ENCODE data around the gene EEFSEC. TPM values are rescaled to one million over a fixed set of nuclear protein-coding genes. Genes with fewer than 3 reads are reported as not detected.

EEFSEC gene
- total RNA-seq, 1 donor from 2014 or later = 7.1 TPM

DNA sequence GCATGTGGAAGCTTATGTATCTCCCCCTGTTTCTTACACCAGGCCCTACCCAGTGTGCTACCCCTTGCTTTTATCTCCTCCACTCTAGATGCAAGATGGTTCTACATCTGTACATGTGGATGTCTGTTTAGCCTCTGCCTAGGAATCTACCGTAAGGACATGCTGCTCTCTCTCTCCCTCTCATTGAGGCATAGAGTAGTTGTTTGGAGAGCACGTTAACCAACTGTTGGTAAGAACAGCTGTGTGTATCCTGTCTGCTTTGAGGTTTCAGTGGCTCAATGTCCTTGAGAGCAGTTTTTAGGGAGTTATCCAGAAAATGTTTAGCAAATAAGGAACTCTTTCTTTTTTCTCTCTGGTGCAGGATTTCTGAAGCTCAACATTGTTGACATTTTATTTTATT lies 160.7 kb downstream of the EEFSEC start:
- H3K27ac Mint-ChIP-seq (ENCODE audit: unreplicated experiment) = no peak overlapping the region
- no peak for TF ChIP-seq CTCF (IDR thresholded peaks at IDR 0.05; ENCODE audit: unreplicated experiment)
- H3K27me3 Mint-ChIP-seq (ENCODE audit: unreplicated experiment) = peaks cover 3% of the 10 kb centered on the region
- no peaks in the 10 kb centered on the region for H3K36me3 Mint-ChIP-seq (ENCODE audit: low read depth, unreplicated experiment)
- DNase-seq (ENCODE audit: low spot score) = no peak
- peaks cover 4% of the 10 kb centered on the region for H3K4me1 Mint-ChIP-seq (ENCODE audit: unreplicated experiment)
- no peak overlapping the region for H3K4me3 Mint-ChIP-seq (ENCODE audit: unreplicated experiment)
- no peaks in the 10 kb centered on the region for H3K9me3 Mint-ChIP-seq (ENCODE audit: unreplicated experiment)

GRCh38 chr3:128315313-128315712 lies 162.0 kb downstream of the EEFSEC start:
- Mint-ChIP-seq H3K9me3 (ENCODE audit: unreplicated experiment) (no peaks in the 10 kb centered on the region), H3K27ac (ENCODE audit: unreplicated experiment) (no peak overlapping the region), H3K27me3 (ENCODE audit: unreplicated experiment) (peaks cover 2% of the 10 kb centered on the region), H3K36me3 (ENCODE audit: low read depth, unreplicated experiment) (no peaks in the 10 kb centered on the region), H3K4me1 (ENCODE audit: unreplicated experiment) (peaks cover 4% of the 10 kb centered on the region), H3K4me3 (ENCODE audit: unreplicated experiment) (no peak overlapping the region)
- DNase-seq (ENCODE audit: low spot score) = no peak
- TF ChIP-seq CTCF (IDR thresholded peaks at IDR 0.05; ENCODE audit: unreplicated experiment) = no peak

DNA sequence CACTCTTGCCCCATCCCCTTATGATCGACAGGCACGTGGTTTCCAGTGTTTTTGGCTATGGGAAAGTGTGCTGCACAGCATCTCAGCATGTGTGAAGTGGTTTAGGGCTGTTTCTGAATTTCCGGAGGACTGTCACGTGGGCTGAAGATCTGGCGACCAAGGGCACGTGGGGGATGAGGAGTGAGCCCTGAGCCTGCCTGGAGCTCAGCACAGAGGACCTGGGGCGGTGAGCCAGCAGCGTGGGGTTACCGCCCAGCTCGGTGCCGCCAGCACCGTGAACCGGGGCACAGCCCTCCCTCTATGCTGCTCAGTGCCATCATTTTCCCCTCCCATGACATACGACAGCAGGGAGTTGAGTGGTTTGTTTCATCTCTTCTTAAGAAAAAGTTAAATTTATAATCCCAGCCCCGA lies 163.2 kb downstream of the EEFSEC start:
- peaks cover 3% of the 10 kb centered on the region for H3K27me3 Mint-ChIP-seq (ENCODE audit: unreplicated experiment)
- no peak overlapping the region for H3K27ac Mint-ChIP-seq (ENCODE audit: unreplicated experiment)
- peaks cover 4% of the 10 kb centered on the region for H3K4me1 Mint-ChIP-seq (ENCODE audit: unreplicated experiment)
- no peak for DNase-seq (ENCODE audit: low spot score)
- no peak for TF ChIP-seq CTCF (IDR thresholded peaks at IDR 0.05; ENCODE audit: unreplicated experiment)
- no peaks in the 10 kb centered on the region for H3K36me3 Mint-ChIP-seq (ENCODE audit: low read depth, unreplicated experiment)
- H3K4me3 Mint-ChIP-seq (ENCODE audit: unreplicated experiment) = no peak overlapping the region
- no peaks in the 10 kb centered on the region for H3K9me3 Mint-ChIP-seq (ENCODE audit: unreplicated experiment)

DNA sequence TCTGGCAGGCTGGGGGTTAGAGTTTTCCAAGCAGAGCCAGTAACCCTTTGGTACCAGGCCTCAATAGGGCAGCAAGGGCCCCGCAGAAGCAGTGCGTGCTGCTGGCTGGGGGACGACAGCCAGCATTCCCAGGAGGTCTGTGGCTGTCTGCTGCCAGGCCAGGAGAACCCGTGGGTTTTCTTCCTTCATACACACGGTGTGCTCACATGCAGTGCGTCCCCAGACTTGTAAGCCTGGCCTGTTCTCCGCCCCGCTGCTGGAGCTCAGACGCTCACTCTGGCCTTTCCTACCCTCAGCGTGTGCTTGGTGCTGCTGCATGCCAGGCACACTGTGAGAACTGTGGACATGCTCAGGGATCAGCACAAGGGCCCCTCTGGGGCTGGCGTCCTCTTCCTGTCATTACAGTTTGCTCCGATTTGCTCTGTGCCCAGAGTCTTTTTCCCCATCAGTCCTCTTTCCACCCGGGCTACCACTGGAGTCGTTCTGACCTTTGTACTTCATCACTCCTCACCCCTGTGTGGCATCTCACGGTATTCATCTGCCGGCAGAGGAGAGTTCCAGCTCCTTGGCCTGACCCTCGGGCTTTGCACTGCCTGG lies 163.9 kb downstream of the EEFSEC start:
- peaks cover 4% of the 10 kb centered on the region for H3K4me1 Mint-ChIP-seq (ENCODE audit: unreplicated experiment)
- DNase-seq (ENCODE audit: low spot score) = no peak
- no peaks in the 10 kb centered on the region for H3K9me3 Mint-ChIP-seq (ENCODE audit: unreplicated experiment)
- H3K4me3 Mint-ChIP-seq (ENCODE audit: unreplicated experiment) = no peak overlapping the region
- TF ChIP-seq CTCF (IDR thresholded peaks at IDR 0.05; ENCODE audit: unreplicated experiment) = no peak
- H3K36me3 Mint-ChIP-seq (ENCODE audit: low read depth, unreplicated experiment) = no peaks in the 10 kb centered on the region
- H3K27ac Mint-ChIP-seq (ENCODE audit: unreplicated experiment) = no peak overlapping the region
- H3K27me3 Mint-ChIP-seq (ENCODE audit: unreplicated experiment) = peaks cover 3% of the 10 kb centered on the region

- H3K4me1 Mint-ChIP-seq (ENCODE audit: unreplicated experiment) = peaks cover 4% of the 10 kb centered on the region
- TF ChIP-seq CTCF (IDR thresholded peaks at IDR 0.05; ENCODE audit: unreplicated experiment) = no peak
- H3K9me3 Mint-ChIP-seq (ENCODE audit: unreplicated experiment) = no peaks in the 10 kb centered on the region
- DNase-seq (ENCODE audit: low spot score) = no peak
- H3K4me3 Mint-ChIP-seq (ENCODE audit: unreplicated experiment) = no peak overlapping the region
- no peaks in the 10 kb centered on the region for H3K36me3 Mint-ChIP-seq (ENCODE audit: low read depth, unreplicated experiment)
- H3K27me3 Mint-ChIP-seq (ENCODE audit: unreplicated experiment) = peaks cover 3% of the 10 kb centered on the region
- no peak overlapping the region for H3K27ac Mint-ChIP-seq (ENCODE audit: unreplicated experiment)
These were observed 164.5 kb downstream of the EEFSEC start for GRCh38 chr3:128317698-128318231.
